GM23338 (cell line): ENCODE data around the gene SCNN1B. TPM values are rescaled to one million over a fixed set of nuclear protein-coding genes. Genes with fewer than 3 reads are reported as not detected.

Experiments used
- ATAC-seq: fragments of 200-7000 bp; cut with Tn5 transposase; 3 replicates; pipeline ENCODE4 v1.9.1; 2020
- DNase-seq: peaks from one replicate; pipeline ENCODE4 v3.0.0-alpha.2; 2015; ENCODE audit warnings: low spot score
- H2AFZ ChIP-seq: fragments of 200-600 bp; sonication (generic); 2 replicates; pipeline ENCODE4 v1.8.0; 2016; ENCODE audit warnings: antibody characterized with exemption, mild to moderate bottlenecking, moderate library complexity
- H3F3A ChIP-seq: fragments of 200-600 bp; sonication (generic); replicated peaks from 2 replicates; pipeline ENCODE4 v1.8.0; 2017; ENCODE audit warnings: antibody characterized with exemption, mixed run types, low read depth
- H3K27ac ChIP-seq: fragments of 200-600 bp; sonication (generic); 2 replicates; pipeline ENCODE4 v1.6.1; 2016; ENCODE audit warnings: low read depth
- H3K27me3 ChIP-seq: fragments of 200-600 bp; sonication (generic); 2 replicates; pipeline ENCODE4 v1.8.0; 2016; ENCODE audit warnings: mild to moderate bottlenecking, mixed run types, moderate library complexity; ENCODE audit not compliant: insufficient read depth
- H3K36me3 ChIP-seq: fragments of 200-600 bp; sonication (generic); 2 replicates; pipeline ENCODE4 v1.8.0; 2016; ENCODE audit warnings: mild to moderate bottlenecking; ENCODE audit not compliant: insufficient read depth
- H3K4me1 ChIP-seq: fragments of 200-600 bp; sonication (generic); 2 replicates; pipeline ENCODE4 v1.8.0; 2016; ENCODE audit warnings: mild to moderate bottlenecking, moderate library complexity; ENCODE audit not compliant: insufficient read depth
- H3K4me2 ChIP-seq: fragments of 200-600 bp; sonication (generic); 2 replicates; pipeline ENCODE4 v1.7.1; 2017; ENCODE audit warnings: mixed run types
- H3K4me3 ChIP-seq: fragments of 200-600 bp; sonication (generic); 2 replicates; pipeline ENCODE4 v1.6.1; 2016; ENCODE audit warnings: mixed run types
- H3K79me2 ChIP-seq: fragments of 200-600 bp; sonication (generic); replicated peaks from 2 replicates; pipeline ENCODE4 v1.8.0; 2017; ENCODE audit warnings: mild to moderate bottlenecking; ENCODE audit not compliant: insufficient read depth
- H3K9me2 ChIP-seq: fragments of 200-600 bp; sonication (generic); 2 replicates; pipeline ENCODE4 v1.8.0; 2017; ENCODE audit not compliant: insufficient read depth
- H4K20me1 ChIP-seq: fragments of 200-600 bp; sonication (generic); replicated peaks from 2 replicates; pipeline ENCODE4 v1.8.0; 2017; ENCODE audit warnings: mild to moderate bottlenecking; ENCODE audit not compliant: insufficient read depth
- H3K27ac Mint-ChIP-seq: 2 replicates; pipeline ENCODE4 v1.8.0; 2020; ENCODE audit warnings: inconsistent platforms, mild to moderate bottlenecking, moderate library complexity, mixed read lengths
- H3K27me3 Mint-ChIP-seq: 3 replicates; pipeline ENCODE4 v1.8.0; 2022; ENCODE audit warnings: low read depth, mild to moderate bottlenecking, moderate library complexity, mixed read lengths, inconsistent platforms; ENCODE audit not compliant: insufficient read depth, poor library complexity
- H3K36me3 Mint-ChIP-seq: 3 replicates; pipeline ENCODE4 v1.8.0; 2021; ENCODE audit warnings: low read depth, mild to moderate bottlenecking, inconsistent platforms, moderate library complexity, mixed read lengths
- H3K4me1 Mint-ChIP-seq: 3 replicates; pipeline ENCODE4 v1.8.0; 2020; ENCODE audit warnings: mild to moderate bottlenecking, inconsistent platforms, mixed read lengths
- H3K4me3 Mint-ChIP-seq: 3 replicates; pipeline ENCODE4 v1.8.0; 2021; ENCODE audit warnings: moderate library complexity, mild to moderate bottlenecking, inconsistent platforms, mixed read lengths
- H3K9me3 Mint-ChIP-seq: 3 replicates; pipeline ENCODE4 v1.8.0; 2020; ENCODE audit warnings: moderate library complexity, mild to moderate bottlenecking, inconsistent platforms, mixed read lengths
- REST ChIP-seq: IDR thresholded peaks from one replicate; pipeline ENCODE4 v1.6.1; 2018; ENCODE audit warnings: antibody characterized with exemption; ENCODE audit not compliant: unreplicated experiment
- ZNF462 ChIP-seq: fragments of 250-450 bp; sonication (Bioruptor Pico); IDR thresholded peaks from 2 replicates; pipeline ENCODE4 v1.5.0; 2020; ENCODE audit warnings: mild to moderate bottlenecking, moderate library complexity
- polyA plus RNA-seq: library from polyadenylated mRNA; unstranded; fragments of >200 nt; fragmentation: Nextera tagmentation; extraction: Ambion mirVana; gene quantifications from 2 replicates; pipeline ENCODE4 v1.2.1, GENCODE V29; 2016
- total RNA-seq: library from RNA; depleted of rRNA; stranded (reverse); fragments of >200 nt; shearing (Covaris generic); gene quantifications from 2 replicates; pipeline ENCODE4 v1.2.3, GENCODE V29; 2014
- TF ChIP-seq, protein P1 (sequence below), 2 experiments: fragments of 200-600 bp in 1 of 2; sonication (generic) in 1 of 2; conservative IDR thresholded peaks; 2 replicates each; pipeline versions ENCODE4 v1.5.1 to v1.6.1; 2016 to 2017; ENCODE audit warnings: antibody characterized with exemption in 2 of 2, low read depth in 2 of 2, mild to moderate bottlenecking in 2 of 2, moderate library complexity in 1 of 2

SCNN1B gene
- total and polyA plus RNA-seq, 2 experiments from 2014 or later = 0.78 to 1.1 TPM

DNA sequence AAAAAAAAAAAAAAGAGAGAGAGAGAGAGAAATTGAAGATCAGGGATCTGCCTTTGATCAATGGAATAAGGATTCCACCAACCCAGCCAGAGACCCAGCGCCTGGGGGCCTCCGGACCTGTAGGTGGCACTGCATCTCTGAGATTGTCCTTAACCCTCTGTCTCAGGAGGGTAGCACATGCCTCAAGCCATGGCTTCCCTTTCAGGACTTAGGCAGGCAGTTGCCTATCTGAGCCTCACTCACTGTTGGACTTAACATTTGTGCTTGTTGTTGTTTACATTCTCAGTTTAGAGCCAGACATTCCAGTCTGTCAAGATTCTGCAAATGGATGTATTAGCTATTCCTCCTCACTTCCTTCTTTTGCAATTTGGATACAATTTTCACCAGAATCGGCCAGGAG, 5.1 kb upstream of the SCNN1B start:
- Histone ChIP-seq H3K4me2 (no peak overlapping the region), H3K4me1 (peaks cover 6% of the 10 kb centered on the region; the same call in 1 of the 2 replicates), H2AFZ (peak overlapping the region; percentile 63), H4K20me1 (no peaks in the 10 kb centered on the region), H3K4me3 (no peak overlapping the region), H3K36me3 (no peaks in the 10 kb centered on the region), H3K9me2 (peaks cover 7% of the 10 kb centered on the region), H3F3A (no peaks in the 10 kb centered on the region), H3K79me2 (no peaks in the 10 kb centered on the region), H3K27ac (no peak overlapping the region), H3K27me3 (peaks cover 16% of the 10 kb centered on the region)
- Mint-ChIP-seq H3K4me1 (peaks cover 6% of the 10 kb centered on the region), H3K36me3 (no peaks in the 10 kb centered on the region; the same call in 2 of the 3 replicates), H3K9me3 (no peaks in the 10 kb centered on the region; the same call in 1 of the 3 replicates), H3K4me3 (no peak overlapping the region), H3K27ac (no peak overlapping the region), H3K27me3 (peaks cover 19% of the 10 kb centered on the region)
- ATAC-seq = peak; percentile 93
- peak; percentile 79 for DNase-seq
- TF ChIP-seq REST = no peak
- peak; percentile 17; the same call in 1 of the 2 replicates for TF ChIP-seq ZNF462 (CRISPR knock-in tag)
- TF ChIP-seq, protein P1, sequence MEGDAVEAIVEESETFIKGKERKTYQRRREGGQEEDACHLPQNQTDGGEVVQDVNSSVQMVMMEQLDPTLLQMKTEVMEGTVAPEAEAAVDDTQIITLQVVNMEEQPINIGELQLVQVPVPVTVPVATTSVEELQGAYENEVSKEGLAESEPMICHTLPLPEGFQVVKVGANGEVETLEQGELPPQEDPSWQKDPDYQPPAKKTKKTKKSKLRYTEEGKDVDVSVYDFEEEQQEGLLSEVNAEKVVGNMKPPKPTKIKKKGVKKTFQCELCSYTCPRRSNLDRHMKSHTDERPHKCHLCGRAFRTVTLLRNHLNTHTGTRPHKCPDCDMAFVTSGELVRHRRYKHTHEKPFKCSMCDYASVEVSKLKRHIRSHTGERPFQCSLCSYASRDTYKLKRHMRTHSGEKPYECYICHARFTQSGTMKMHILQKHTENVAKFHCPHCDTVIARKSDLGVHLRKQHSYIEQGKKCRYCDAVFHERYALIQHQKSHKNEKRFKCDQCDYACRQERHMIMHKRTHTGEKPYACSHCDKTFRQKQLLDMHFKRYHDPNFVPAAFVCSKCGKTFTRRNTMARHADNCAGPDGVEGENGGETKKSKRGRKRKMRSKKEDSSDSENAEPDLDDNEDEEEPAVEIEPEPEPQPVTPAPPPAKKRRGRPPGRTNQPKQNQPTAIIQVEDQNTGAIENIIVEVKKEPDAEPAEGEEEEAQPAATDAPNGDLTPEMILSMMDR (conservative IDR thresholded peaks at IDR 0.05; ENCODE audit: low read depth in 2 of 2) = peak; percentile 72 to 77
